GM18526 (cell line): Measurements from ENCODE around the gene ARHGAP26.

ENCODE experiments used
- POLR2A ChIP-seq: IDR thresholded peaks from 3 replicates; pipeline ENCODE4 v1.6.1; 2011; ENCODE audit not compliant: insufficient read length; ENCODE audit errors: extremely low read depth

The ARHGAP26 gene

DNA sequence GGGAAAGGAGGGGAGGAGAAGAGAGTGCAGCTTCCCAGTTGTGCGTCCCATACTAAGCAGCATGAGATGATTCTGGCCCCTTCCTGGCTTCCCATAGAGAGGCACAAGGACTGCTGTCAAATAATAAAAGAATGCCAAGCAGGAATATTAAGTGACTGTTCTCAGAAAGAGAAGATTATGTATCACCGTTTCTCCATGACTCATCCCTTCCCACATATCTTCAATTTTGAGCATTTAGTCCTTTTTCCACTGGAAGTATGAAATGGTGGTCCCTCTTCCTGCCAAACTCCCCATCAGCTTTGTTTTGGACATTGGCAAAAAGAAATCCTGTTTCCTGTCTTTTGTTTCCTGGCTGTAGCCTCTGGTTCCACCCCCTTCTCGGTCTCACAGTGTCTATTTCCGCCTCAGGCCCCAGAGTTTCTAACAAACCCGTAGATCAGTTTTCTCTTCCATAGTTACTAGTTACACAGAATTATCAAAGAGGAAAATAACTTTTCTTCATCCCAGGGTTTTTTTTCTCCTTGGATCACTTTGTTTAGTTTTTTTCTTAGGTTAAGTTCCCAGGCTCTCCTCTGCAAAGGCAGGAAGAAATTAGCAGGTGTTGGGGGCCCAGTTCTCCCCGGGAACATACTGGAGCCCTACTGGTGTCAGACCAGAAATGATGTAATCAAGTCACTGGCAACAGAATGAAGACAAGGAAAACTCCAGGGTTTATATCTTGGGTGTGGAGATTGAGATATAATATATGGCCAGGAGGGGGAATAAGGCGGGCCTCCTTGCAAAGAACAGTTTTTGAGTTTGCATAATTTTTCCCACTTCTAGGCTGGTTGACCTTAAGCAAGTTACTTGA is 26.4 kb upstream of the ARHGAP26 start:
- no peak for TF ChIP-seq POLR2A

- TF ChIP-seq POLR2A: no peak
These were observed 24.9 kb upstream of the ARHGAP26 start for GRCh38 chr5:142745268-142745667.

GRCh38 chr5:142746532-142747433 is 23.4 kb upstream of the ARHGAP26 start:
- no peak for TF ChIP-seq POLR2A

GRCh38 chr5:142748132-142748531 is 22.0 kb upstream of the ARHGAP26 start:
- TF ChIP-seq POLR2A: no peak

DNA sequence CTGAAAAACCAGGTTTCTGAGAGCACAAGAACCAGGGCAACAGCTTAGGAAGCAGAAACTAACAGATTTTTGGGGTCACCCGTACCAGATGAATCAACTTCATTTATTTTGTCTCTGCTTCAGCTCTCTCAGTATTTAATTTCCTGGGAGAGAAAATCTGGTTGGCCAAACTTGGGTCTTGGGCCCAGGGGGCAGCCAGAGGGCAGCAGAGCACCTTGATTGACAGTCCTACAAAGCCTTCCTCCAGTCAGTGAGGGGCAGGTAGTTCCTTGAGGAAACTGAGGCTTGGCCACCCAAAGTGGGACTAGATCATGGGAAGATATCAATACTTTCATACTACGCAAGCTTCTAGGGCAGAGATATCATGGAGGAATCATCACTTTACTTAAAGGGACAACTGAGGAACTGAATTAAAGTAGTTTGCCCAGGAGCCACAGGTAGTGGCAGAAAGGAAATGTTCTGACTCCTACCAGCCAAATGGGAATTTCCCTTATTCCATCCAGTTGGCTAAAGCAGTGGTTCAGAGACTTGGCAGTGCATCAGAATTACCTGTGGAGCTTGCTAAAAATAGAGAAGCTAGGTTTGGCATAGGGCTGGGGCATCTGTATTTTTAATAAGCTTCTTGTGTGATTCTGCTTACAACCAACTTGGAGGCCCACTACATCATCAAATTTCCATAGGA is 21.5 kb upstream of the ARHGAP26 start:
- no peak for TF ChIP-seq POLR2A

DNA sequence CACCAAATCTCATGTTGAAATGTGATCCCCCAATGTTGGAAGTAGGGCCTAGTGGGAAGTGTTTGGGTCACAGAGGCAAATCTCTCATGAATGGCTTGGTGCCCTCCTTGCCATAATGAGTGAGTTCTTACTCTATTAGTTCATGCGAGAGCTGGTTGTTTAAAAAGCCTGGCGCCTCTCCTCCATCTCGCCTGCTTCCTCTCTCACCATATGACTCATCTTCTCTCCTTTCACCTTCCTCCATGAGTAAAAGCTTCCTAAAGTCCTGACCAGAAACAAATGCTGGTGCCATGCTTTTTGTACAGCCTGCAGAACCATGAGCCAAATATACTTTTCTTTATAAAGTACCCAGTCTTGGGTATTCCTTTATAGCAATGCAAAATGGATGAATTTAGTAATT is 20.9 kb upstream of the ARHGAP26 start:
- no peak for TF ChIP-seq POLR2A

DNA sequence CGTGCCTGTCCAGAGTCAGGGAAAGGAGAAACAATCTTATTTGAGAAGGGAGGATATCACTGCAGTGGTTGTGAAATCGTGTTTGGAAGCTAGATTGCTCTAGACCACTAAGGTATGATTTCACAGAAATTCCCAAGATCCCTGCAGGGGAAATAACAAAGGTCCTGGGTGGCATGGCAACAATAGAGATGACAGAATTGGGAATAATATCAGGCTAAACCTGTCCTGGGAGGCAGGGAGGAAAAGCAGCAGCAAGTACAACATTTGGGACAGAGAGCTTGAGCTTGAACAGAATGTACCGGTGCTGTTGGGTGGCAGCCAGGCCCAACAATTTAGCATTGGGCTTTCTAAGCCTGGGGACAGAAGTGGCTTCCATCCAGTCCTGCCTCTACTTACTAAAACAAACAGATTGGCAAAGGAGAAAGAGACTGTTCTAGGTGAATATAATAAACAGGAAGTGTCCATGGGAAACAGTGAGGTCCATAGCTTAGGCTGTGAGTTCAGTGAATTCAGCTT is 17.0 kb upstream of the ARHGAP26 start:
- no peak for TF ChIP-seq POLR2A

DNA sequence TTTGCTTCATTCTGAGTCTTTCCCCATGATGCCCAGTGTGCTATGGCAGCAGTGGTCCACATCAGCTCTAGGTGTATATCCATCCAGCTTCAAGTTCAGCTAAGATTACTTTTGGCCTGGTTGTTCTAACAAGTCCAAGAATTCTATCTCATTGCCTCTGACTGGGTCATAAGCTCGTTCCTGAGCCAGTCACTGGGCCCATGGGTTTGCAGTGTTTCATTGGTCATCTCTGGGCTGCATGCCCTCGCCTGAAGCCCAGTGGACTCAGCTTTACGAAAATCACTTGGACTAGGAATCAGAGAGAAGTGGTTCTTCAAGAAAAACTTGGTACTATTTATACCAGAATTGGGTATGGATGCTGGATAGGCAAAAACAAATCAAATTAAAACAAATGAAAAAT is 16.1 kb upstream of the ARHGAP26 start:
- no peak for TF ChIP-seq POLR2A

DNA sequence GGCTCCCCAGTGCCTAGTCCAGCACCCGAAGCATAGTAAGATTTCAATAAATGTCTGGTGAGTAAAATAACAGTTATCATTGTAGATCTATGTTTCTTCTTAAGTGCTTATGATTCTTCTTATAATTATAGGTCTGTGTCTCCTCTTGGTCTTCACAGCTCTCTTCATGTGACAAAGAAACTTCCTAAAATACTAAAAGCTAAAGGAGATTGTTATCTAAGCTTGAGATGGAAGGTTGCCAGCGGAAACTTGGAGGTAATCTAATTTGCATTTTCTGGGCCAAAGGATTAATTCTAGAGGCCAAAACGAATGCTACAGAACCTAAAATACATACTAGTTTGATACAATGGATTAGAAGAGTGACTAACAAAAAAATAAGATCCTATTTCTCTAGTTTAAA is 13.6 kb upstream of the ARHGAP26 start:
- TF ChIP-seq POLR2A: no peak

DNA sequence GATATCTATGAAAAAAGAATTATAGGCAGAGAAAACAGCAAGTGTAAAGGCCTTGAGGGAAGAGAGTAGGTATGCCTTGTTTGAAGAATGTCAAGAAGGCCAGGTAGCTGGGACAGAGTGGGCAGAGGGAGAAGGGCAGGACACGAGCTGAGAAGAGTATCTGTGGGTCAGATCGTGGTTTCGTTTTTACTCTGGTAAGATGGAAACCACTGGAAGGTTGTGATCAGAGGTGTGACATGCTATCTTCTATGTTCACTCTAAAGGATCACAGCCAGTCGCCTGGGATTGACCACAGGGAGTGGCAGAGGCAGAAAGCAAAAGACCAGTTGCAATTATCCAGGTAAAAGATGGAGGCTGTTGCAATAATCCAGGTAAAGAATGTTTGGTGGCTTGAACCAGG is 12.6 kb upstream of the ARHGAP26 start:
- TF ChIP-seq POLR2A: no peak

- no peak for TF ChIP-seq POLR2A
These were observed 11.9 kb upstream of the ARHGAP26 start for GRCh38 chr5:142758062-142758795.

- no peak for TF ChIP-seq POLR2A
These were observed 11.4 kb upstream of the ARHGAP26 start for GRCh38 chr5:142758796-142759145.

DNA sequence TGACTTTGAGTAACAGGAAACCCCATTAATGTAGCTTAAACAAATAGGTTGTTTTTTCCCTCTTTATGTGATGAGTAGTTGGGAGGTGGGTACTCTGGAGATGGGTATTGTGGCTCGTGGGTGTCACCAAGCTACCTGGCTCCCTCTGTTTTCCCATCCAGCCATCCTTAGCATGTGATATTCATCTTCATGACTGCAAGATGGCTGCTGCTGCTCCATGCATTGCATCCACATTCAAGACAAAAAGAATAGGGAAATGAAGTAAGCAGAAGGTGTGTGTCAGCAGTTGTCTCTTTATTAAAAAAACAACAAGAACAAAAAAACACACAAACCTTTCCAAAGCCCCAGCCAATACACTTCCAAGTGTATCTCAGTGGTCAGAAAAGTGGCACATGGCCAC is 6.5 kb upstream of the ARHGAP26 start:
- TF ChIP-seq POLR2A: no peak

DNA sequence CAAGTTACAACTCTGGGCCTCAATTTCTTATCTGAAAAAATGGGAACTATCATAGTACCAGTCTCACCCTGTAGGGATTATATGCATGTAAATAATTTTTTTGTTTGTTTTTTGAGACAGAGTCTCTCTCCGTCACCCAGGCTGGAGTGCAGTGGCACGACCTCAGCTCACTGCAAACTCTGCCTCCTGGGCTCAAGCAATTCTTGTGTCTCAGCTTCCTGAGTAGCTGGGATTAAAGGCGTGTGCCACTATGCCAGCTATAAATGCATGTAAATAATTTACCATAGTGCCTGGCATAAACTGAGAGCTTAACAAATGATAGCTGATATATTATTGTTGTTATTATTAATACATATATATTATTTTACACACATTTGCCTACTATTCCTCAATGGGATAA is 3.0 kb upstream of the ARHGAP26 start:
- no peak for TF ChIP-seq POLR2A

DNA sequence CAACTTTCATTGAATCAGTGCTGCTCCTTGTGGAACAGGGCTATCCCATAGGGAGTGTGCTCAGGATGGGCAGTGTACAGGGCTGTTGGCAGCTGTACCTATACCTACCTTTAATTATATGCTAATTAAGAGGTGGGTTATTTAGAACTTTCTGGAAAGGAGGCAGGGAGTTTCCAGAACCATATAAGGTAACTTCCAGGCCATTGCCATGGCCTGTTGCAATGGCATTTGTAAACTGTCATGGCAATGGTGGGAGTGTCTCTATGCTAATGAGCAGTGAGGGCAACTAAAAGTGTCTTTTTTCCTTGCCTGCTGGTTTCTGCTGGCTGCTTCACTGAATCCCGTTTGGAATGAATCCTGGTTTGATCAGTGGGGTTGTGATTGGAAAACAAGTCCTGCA is 2.3 kb upstream of the ARHGAP26 start:
- no peak for TF ChIP-seq POLR2A
